ENCODE results near the gene ATG9B.

Gene ATG9B

DNA sequence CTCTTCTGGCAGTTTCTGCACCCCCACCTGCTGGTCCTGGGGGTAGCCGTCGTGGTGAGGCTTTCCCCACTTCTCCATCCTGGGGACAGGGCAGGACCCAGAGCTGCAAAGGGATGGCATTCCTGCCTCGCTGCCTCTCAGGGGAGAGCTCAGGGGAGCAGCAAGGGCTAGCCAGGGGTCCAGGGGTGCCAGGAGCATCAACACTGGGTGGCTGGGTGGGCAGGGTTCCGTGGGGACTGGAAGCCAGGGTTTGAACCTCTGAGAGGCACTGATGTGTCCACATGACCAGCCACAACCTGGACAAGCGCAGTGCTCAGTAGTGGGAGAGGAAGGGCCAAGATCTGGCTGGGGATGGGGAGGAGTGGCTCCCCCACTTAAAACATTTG, 9.6 kb upstream of the ATG9B start:
- Histone ChIP-seq H3K36me3 (replicated peaks; ENCODE audit: insufficient read depth, low read length) (no peaks in the 10 kb centered on the region), H3K27me3 (replicated peaks; ENCODE audit: insufficient read depth, low read length) (no peaks in the 10 kb centered on the region), H3K4me1 (ENCODE audit: low read length) (0 out of 2 replicates have a peak, but pooled peaks cover 2% of the 10 kb centered on the region), H3K9ac (ENCODE audit: low read length) (no peak overlapping the region), H3K4me2 (ENCODE audit: low read depth, low read length) (no peak overlapping the region), H3F3A (ENCODE audit: insufficient read depth, low read length) (no peaks in the 10 kb centered on the region), H3K4me3 (ENCODE audit: low read length) (no peak overlapping the region), H3K9me3 (replicated peaks; ENCODE audit: insufficient read depth, low read length) (no peaks in the 10 kb centered on the region), H3K79me2 (ENCODE audit: low read length) (peaks cover 19% of the 10 kb centered on the region), H3K9me2 (replicated peaks; ENCODE audit: insufficient read depth, low read length) (no peaks in the 10 kb centered on the region), H3K27ac (ENCODE audit: low read length) (no peak overlapping the region), H2AFZ (ENCODE audit: low read length) (no peak overlapping the region), H4K20me1 (ENCODE audit: insufficient read depth, low read length) (no peaks in the 10 kb centered on the region)
- TF ChIP-seq, protein P1, sequence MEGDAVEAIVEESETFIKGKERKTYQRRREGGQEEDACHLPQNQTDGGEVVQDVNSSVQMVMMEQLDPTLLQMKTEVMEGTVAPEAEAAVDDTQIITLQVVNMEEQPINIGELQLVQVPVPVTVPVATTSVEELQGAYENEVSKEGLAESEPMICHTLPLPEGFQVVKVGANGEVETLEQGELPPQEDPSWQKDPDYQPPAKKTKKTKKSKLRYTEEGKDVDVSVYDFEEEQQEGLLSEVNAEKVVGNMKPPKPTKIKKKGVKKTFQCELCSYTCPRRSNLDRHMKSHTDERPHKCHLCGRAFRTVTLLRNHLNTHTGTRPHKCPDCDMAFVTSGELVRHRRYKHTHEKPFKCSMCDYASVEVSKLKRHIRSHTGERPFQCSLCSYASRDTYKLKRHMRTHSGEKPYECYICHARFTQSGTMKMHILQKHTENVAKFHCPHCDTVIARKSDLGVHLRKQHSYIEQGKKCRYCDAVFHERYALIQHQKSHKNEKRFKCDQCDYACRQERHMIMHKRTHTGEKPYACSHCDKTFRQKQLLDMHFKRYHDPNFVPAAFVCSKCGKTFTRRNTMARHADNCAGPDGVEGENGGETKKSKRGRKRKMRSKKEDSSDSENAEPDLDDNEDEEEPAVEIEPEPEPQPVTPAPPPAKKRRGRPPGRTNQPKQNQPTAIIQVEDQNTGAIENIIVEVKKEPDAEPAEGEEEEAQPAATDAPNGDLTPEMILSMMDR (IDR thresholded peaks at IDR 0.05; ENCODE audit: low read length): no peak
- no peak for TF ChIP-seq EZH2phosphoT487 (IDR thresholded peaks at IDR 0.05; ENCODE audit: low read length)
- TF ChIP-seq EZH2 (optimal IDR thresholded peaks at IDR 0.05; ENCODE audit: low read depth, low read length): no peak
- DNase-seq: no peak

- no peaks in the 10 kb centered on the region for H3K27me3 ChIP-seq (replicated peaks; ENCODE audit: insufficient read depth, low read length)
- no peak overlapping the region for H2AFZ ChIP-seq (ENCODE audit: low read length)
- TF ChIP-seq EZH2 (optimal IDR thresholded peaks at IDR 0.05; ENCODE audit: low read depth, low read length): no peak
- no peak for TF ChIP-seq EZH2phosphoT487 (IDR thresholded peaks at IDR 0.05; ENCODE audit: low read length)
- TF ChIP-seq, protein P1 (IDR thresholded peaks at IDR 0.05; ENCODE audit: low read length): no peak
- H3K4me3 ChIP-seq (ENCODE audit: low read length): no peak overlapping the region
- no peak overlapping the region for H3K9ac ChIP-seq (ENCODE audit: low read length)
- H3K79me2 ChIP-seq (ENCODE audit: low read length): peaks cover 21% of the 10 kb centered on the region
- H3K9me3 ChIP-seq (replicated peaks; ENCODE audit: insufficient read depth, low read length): no peaks in the 10 kb centered on the region
- no peaks in the 10 kb centered on the region for H3K9me2 ChIP-seq (replicated peaks; ENCODE audit: insufficient read depth, low read length)
- H4K20me1 ChIP-seq (ENCODE audit: insufficient read depth, low read length): no peaks in the 10 kb centered on the region
- no peaks in the 10 kb centered on the region for H3K36me3 ChIP-seq (replicated peaks; ENCODE audit: insufficient read depth, low read length)
- no peak overlapping the region for H3K27ac ChIP-seq (ENCODE audit: low read length)
- 0 out of 2 replicates have a peak, but pooled peaks cover 2% of the 10 kb centered on the region for H3K4me1 ChIP-seq (ENCODE audit: low read length)
- H3F3A ChIP-seq (ENCODE audit: insufficient read depth, low read length): no peaks in the 10 kb centered on the region
- no peak for DNase-seq
- no peak overlapping the region for H3K4me2 ChIP-seq (ENCODE audit: low read depth, low read length)
Measured at GRCh38 chr7:151032936-151033863, 8.9 kb upstream of the ATG9B start.

- no peaks in the 10 kb centered on the region for H3K9me3 ChIP-seq (replicated peaks; ENCODE audit: insufficient read depth, low read length)
- DNase-seq: no peak
- TF ChIP-seq, protein P1 (IDR thresholded peaks at IDR 0.05; ENCODE audit: low read length): no peak
- TF ChIP-seq EZH2phosphoT487 (IDR thresholded peaks at IDR 0.05; ENCODE audit: low read length): no peak
- no peak for TF ChIP-seq EZH2 (optimal IDR thresholded peaks at IDR 0.05; ENCODE audit: low read depth, low read length)
- H3K36me3 ChIP-seq (replicated peaks; ENCODE audit: insufficient read depth, low read length): no peaks in the 10 kb centered on the region
- no peak overlapping the region for H3K27ac ChIP-seq (ENCODE audit: low read length)
- H3K4me3 ChIP-seq (ENCODE audit: low read length): no peak overlapping the region
- H3K79me2 ChIP-seq (ENCODE audit: low read length): peaks cover 21% of the 10 kb centered on the region
- H2AFZ ChIP-seq (ENCODE audit: low read length): no peak overlapping the region
- H4K20me1 ChIP-seq (ENCODE audit: insufficient read depth, low read length): no peaks in the 10 kb centered on the region
- H3K27me3 ChIP-seq (replicated peaks; ENCODE audit: insufficient read depth, low read length): no peaks in the 10 kb centered on the region
- H3K4me2 ChIP-seq (ENCODE audit: low read depth, low read length): no peak overlapping the region
- H3K9me2 ChIP-seq (replicated peaks; ENCODE audit: insufficient read depth, low read length): no peaks in the 10 kb centered on the region
- H3F3A ChIP-seq (ENCODE audit: insufficient read depth, low read length): no peaks in the 10 kb centered on the region
- peaks cover 9% of the 10 kb centered on the region for H3K4me1 ChIP-seq (ENCODE audit: low read length)
- H3K9ac ChIP-seq (ENCODE audit: low read length): no peak overlapping the region
Measured at GRCh38 chr7:151031011-151031410, 6.7 kb upstream of the ATG9B start.

Data from MM.1S (cell line).